ENCODE data around the gene ATRN. TPM values are rescaled to one million over a fixed set of nuclear protein-coding genes. Genes with fewer than 3 reads are reported as not detected.

The ATRN gene
- total and polyA plus RNA-seq, 4 donors: 4.2 to 38.5 (median 21.2) TPM

- peaks cover 0 to 9% (median 0%) of the 10 kb centered on the region in 5 donors for H3K4me1 ChIP-seq (ENCODE audit: control insufficient read depth in 5 of 5, insufficient read depth in 5 of 5, low read length in 5 of 5)
- H3K9me3 ChIP-seq (ENCODE audit: control insufficient read depth in 4 of 4, insufficient read depth in 3 of 4, low read length in 3 of 4): peaks cover 0 to 4% (median 0%) of the 10 kb centered on the region in 4 donors
- no peak overlapping the region for H3K27ac ChIP-seq (ENCODE audit: low read depth in 1 of 2, low read length in 1 of 2)
- H3K9ac ChIP-seq (ENCODE audit: insufficient read depth in 1 of 2, low read length in 2 of 2): no peak overlapping the region
- H3K4me3 ChIP-seq: no peak overlapping the region
- H3K27me3 ChIP-seq (ENCODE audit: control insufficient read depth in 3 of 3, insufficient read depth in 3 of 3, low read length in 2 of 3): peaks cover 0 to 28% (median 3%) of the 10 kb centered on the region in 3 donors
- DNase-seq (no peak), ATAC-seq (ENCODE audit: insufficient read depth, low FRiP score) (no peak)
- no peak for TF ChIP-seq CTCF (IDR thresholded peaks at IDR 0.05; ENCODE audit: control extremely low read depth, extremely low read depth)
- WGBS, 2 donors: 81 to 84% methylated on average over 13 of the region's 13 CpGs
- H3K36me3 ChIP-seq (ENCODE audit: control insufficient read depth in 4 of 4, insufficient read depth in 4 of 4, low read length in 4 of 4): no peaks in the 10 kb centered on the region
Observed at GRCh38 chr20:3669710-3670367, 199.0 kb downstream of the ATRN start.

- H3K27me3 ChIP-seq (ENCODE audit: control insufficient read depth in 3 of 3, insufficient read depth in 3 of 3, low read length in 2 of 3): peaks cover 0 to 35% (median 5%) of the 10 kb centered on the region in 3 donors
- no peak overlapping the region for H3K4me3 ChIP-seq
- no peak for TF ChIP-seq CTCF (IDR thresholded peaks at IDR 0.05; ENCODE audit: control extremely low read depth, extremely low read depth)
- DNase-seq (no peak), ATAC-seq (ENCODE audit: insufficient read depth, low FRiP score) (no peak)
- no peak overlapping the region for H3K9ac ChIP-seq (ENCODE audit: insufficient read depth in 1 of 2, low read length in 2 of 2)
- H3K27ac ChIP-seq (ENCODE audit: low read depth in 1 of 2, low read length in 1 of 2): no peak overlapping the region
- H3K4me1 ChIP-seq (ENCODE audit: control insufficient read depth in 5 of 5, insufficient read depth in 5 of 5, low read length in 5 of 5): peaks cover 0 to 9% (median 0%) of the 10 kb centered on the region in 5 donors
- no peaks in the 10 kb centered on the region for H3K36me3 ChIP-seq (ENCODE audit: control insufficient read depth in 4 of 4, insufficient read depth in 4 of 4, low read length in 4 of 4)
- WGBS, 2 donors: 48 to 70% methylated on average over 6 of the region's 6 CpGs
- peaks cover 0 to 4% (median 0%) of the 10 kb centered on the region in 4 donors for H3K9me3 ChIP-seq (ENCODE audit: control insufficient read depth in 4 of 4, insufficient read depth in 3 of 4, low read length in 3 of 4)
Observed at GRCh38 chr20:3670511-3670910, 199.7 kb downstream of the ATRN start.

- 77 to 82% methylated on average over 10 of the region's 10 CpGs for WGBS, 2 donors
- DNase-seq (no peak), ATAC-seq (ENCODE audit: insufficient read depth, low FRiP score) (no peak)
- H3K9me3 ChIP-seq (ENCODE audit: control insufficient read depth in 4 of 4, insufficient read depth in 3 of 4, low read length in 3 of 4): peaks cover 0 to 4% (median 0%) of the 10 kb centered on the region in 4 donors
- H3K4me1 ChIP-seq (ENCODE audit: control insufficient read depth in 5 of 5, insufficient read depth in 5 of 5, low read length in 5 of 5): peaks cover 0 to 9% (median 0%) of the 10 kb centered on the region in 5 donors
- no peak overlapping the region for H3K4me3 ChIP-seq
- H3K27me3 ChIP-seq (ENCODE audit: control insufficient read depth in 3 of 3, insufficient read depth in 3 of 3, low read length in 2 of 3): peaks cover 0 to 39% (median 5%) of the 10 kb centered on the region in 3 donors
- no peaks in the 10 kb centered on the region for H3K36me3 ChIP-seq (ENCODE audit: control insufficient read depth in 4 of 4, insufficient read depth in 4 of 4, low read length in 4 of 4)
- no peak overlapping the region for H3K9ac ChIP-seq (ENCODE audit: insufficient read depth in 1 of 2, low read length in 2 of 2)
- no peak overlapping the region for H3K27ac ChIP-seq (ENCODE audit: low read depth in 1 of 2, low read length in 1 of 2)
- no peak for TF ChIP-seq CTCF (IDR thresholded peaks at IDR 0.05; ENCODE audit: control extremely low read depth, extremely low read depth)
Observed at GRCh38 chr20:3670945-3671344, 200.1 kb downstream of the ATRN start.

All from lung (tissue), 12 donors.